HCT116 (cell line): ENCODE results near the gene PIGN. TPM values are rescaled to one million over a fixed set of nuclear protein-coding genes. Genes with fewer than 3 reads are reported as not detected.

Source experiments
- ATAC-seq: fragments of 200-7000 bp; cut with Tn5 transposase; 2 replicates; pipeline ENCODE4 v1.9.1; 2020; ENCODE audit warnings: mild to moderate bottlenecking, moderate library complexity
- BruUV-seq: library from RNA; stranded (reverse); fragments of 400-500 nt; replicated peaks from 2 replicates; lab custom pipeline; 2021; lab: Mats Ljungman, UMichigan
- CTCF ChIA-PET: fragments of 300-600 bp; sonication (Branson Sonifier 250); formaldehyde crosslinking; loops from one replicate; lab custom pipeline; 2021; ENCODE audit warnings: antibody characterized with exemption; lab: Charles Lee
- POLR2A ChIA-PET: fragments of 300-600, 350-600 bp; sonication (Branson Sonifier 250); formaldehyde crosslinking; loops from one replicate; lab custom pipeline; 2021; ENCODE audit warnings: antibody characterized with exemption; lab: Charles Lee
- RAD21 ChIA-PET, 2 experiments: fragments of 300-600 bp; sonication (Branson Sonifier 250); formaldehyde crosslinking; loops; one replicate each; lab custom pipeline; 2023; ENCODE audit warnings: low total read pairs in 2 of 2; ENCODE audit not compliant: uncharacterized antibody in 2 of 2, unreplicated experiment in 2 of 2, low non-redundant PET in 1 of 2; lab: Charles Lee
- DNase-seq: peaks from one replicate; pipeline ENCODE4 v3.0.0-alpha.2; 2010; ENCODE audit warnings: low read depth, low spot score
- H2AFZ ChIP-seq: fragments of 200-600 bp; shearing (Covaris generic), sonication (generic); 2 replicates; pipeline ENCODE4 v1.6.1; 2017; ENCODE audit warnings: low read depth, mixed run types, mixed read lengths, antibody characterized with exemption, low read length; ENCODE audit not compliant: poor library complexity, severe bottlenecking
- H3K27ac ChIP-seq: 2 replicates; pipeline ENCODE4 v1.5.1; 2012; ENCODE audit warnings: low read depth, low read length
- H3K27me3 ChIP-seq: fragments of 200-600 bp; sonication (generic); 2 replicates; pipeline ENCODE4 v1.6.1; 2016; ENCODE audit warnings: mixed run types, low read length, mixed read lengths; ENCODE audit not compliant: insufficient read depth
- H3K36me3 ChIP-seq, 2 experiments: fragments of 200-500 bp in 1 of 2; fragments of 200-600 bp in 1 of 2; sonication (Bioruptor generic) in 1 of 2; sonication (generic) in 1 of 2; 2 replicates each; pipeline versions ENCODE4 v1.5.1 to v1.6.1; 2014 to 2016; ENCODE audit warnings: low read length in 2 of 2, inconsistent platforms in 1 of 2, mixed read lengths in 1 of 2, mixed run types in 1 of 2; ENCODE audit not compliant: insufficient read depth in 2 of 2, control insufficient read depth in 1 of 2
- H3K4me1 ChIP-seq, 2 experiments: fragments of 200-600 bp in 1 of 2; sonication (generic) in 1 of 2; 2 replicates each; pipeline versions ENCODE4 v1.5.1 to v1.6.1; 2012 to 2017; ENCODE audit warnings: low read length in 2 of 2, inconsistent platforms in 1 of 2, mild to moderate bottlenecking in 1 of 2, mixed read lengths in 1 of 2, mixed run types in 1 of 2, moderate library complexity in 1 of 2; ENCODE audit not compliant: insufficient read depth in 2 of 2, control insufficient read depth in 1 of 2
- H3K4me2 ChIP-seq: fragments of 200-600 bp; sonication (generic); 2 replicates; pipeline ENCODE4 v1.6.1; 2017; ENCODE audit warnings: mixed run types, low read length, mixed read lengths
- H3K4me3 ChIP-seq, 2 experiments: fragments of 200-600 bp in 1 of 2; sonication (generic) in 1 of 2; replicated peaks in 1 of 2; 2 replicates each; pipeline ENCODE4 v1.5.1; 2011 to 2016; ENCODE audit warnings: low read length in 2 of 2, control low read depth in 1 of 2, low read depth in 1 of 2, mild to moderate bottlenecking in 1 of 2, mixed read lengths in 1 of 2, mixed run types in 1 of 2
- H3K79me2 ChIP-seq: fragments of 200-600 bp; sonication (generic); 2 replicates; pipeline ENCODE4 v1.6.1; 2017; ENCODE audit warnings: mild to moderate bottlenecking, mixed run types, low read length, moderate library complexity, mixed read lengths; ENCODE audit not compliant: insufficient read depth
- H3K9ac ChIP-seq: fragments of 200-600 bp; sonication (generic); 2 replicates; pipeline ENCODE4 v1.6.1; 2016; ENCODE audit warnings: low read length, mixed read lengths
- H3K9me2 ChIP-seq: fragments of 200-600 bp; sonication (generic), shearing (Covaris generic); 2 replicates; pipeline ENCODE4 v1.6.1; 2017; ENCODE audit warnings: mixed run types, mild to moderate bottlenecking, moderate library complexity; ENCODE audit not compliant: insufficient read depth
- H3K9me3 ChIP-seq, 2 experiments: fragments of 200-500 bp in 1 of 2; fragments of 200-600 bp in 1 of 2; sonication (Bioruptor generic) in 1 of 2; sonication (generic) in 1 of 2; 2 replicates each; pipeline ENCODE4 v1.6.1; 2014 to 2017; ENCODE audit warnings: low read length in 2 of 2, mixed read lengths in 2 of 2, inconsistent platforms in 1 of 2, low read depth in 1 of 2, mild to moderate bottlenecking in 1 of 2, mixed run types in 1 of 2, moderate library complexity in 1 of 2; ENCODE audit not compliant: control insufficient read depth in 1 of 2, insufficient read depth in 1 of 2
- H4K20me1 ChIP-seq: fragments of 200-600 bp; sonication (generic), shearing (Covaris generic); 2 replicates; pipeline ENCODE4 v1.6.1; 2017; ENCODE audit warnings: mixed run types, mild to moderate bottlenecking, moderate library complexity; ENCODE audit not compliant: insufficient read depth
- CEBPB ChIP-seq: IDR thresholded peaks from 2 replicates; pipeline ENCODE4 v1.6.1; 2012; ENCODE audit warnings: low read depth
- EGR1 ChIP-seq: IDR thresholded peaks from 2 replicates; pipeline ENCODE4 v1.6.1; 2012; ENCODE audit warnings: low read depth
- FOSL1 ChIP-seq: IDR thresholded peaks from 2 replicates; pipeline ENCODE4 v1.6.1; 2012; ENCODE audit warnings: low read depth
- JUND ChIP-seq: IDR thresholded peaks from 2 replicates; pipeline ENCODE4 v1.6.1; 2012
- POLR2A ChIP-seq: IDR thresholded peaks from 2 replicates; pipeline ENCODE4 v1.7.0; 2011; ENCODE audit warnings: borderline replicate concordance; ENCODE audit not compliant: insufficient read depth, insufficient read length; ENCODE audit errors: extremely low read depth
- RAD21 ChIP-seq: IDR thresholded peaks from 2 replicates; pipeline ENCODE4 v1.6.1; 2012; ENCODE audit warnings: low read depth, mild to moderate bottlenecking
- SP1 ChIP-seq: IDR thresholded peaks from 2 replicates; pipeline ENCODE4 v1.6.1; 2012; ENCODE audit warnings: low read depth
- ZNF274 ChIP-seq: fragments of 200-500 bp; sonication (Bioruptor generic); IDR thresholded peaks from 2 replicates; pipeline ENCODE4 v1.6.1; 2014; ENCODE audit warnings: mild to moderate bottlenecking, low read depth, low read length, inconsistent platforms
- intact Hi-C: fragments of 100-400 bp; cut with micrococcal nuclease; formaldehyde crosslinking; loops from 2 replicates; pipeline ENCODE4 v1.10.0; 2022
- total RNA-seq: library from RNA; stranded (reverse); gene quantifications from one replicate; pipeline ENCODE4 v1.2.1, GENCODE V29; 2021; ENCODE audit not compliant: unreplicated experiment
- TF ChIP-seq, protein P1 (sequence below): IDR thresholded peaks from 2 replicates; pipeline ENCODE4 v1.6.1; 2012
- TF ChIP-seq, protein P2 (sequence below), 3 experiments: fragments of 200-600 bp in 1 of 3; sonication (generic) in 1 of 3; IDR thresholded peaks in 2 of 3; conservative IDR thresholded peaks in 1 of 3; 2 replicates each; pipeline ENCODE4 v1.5.1; 2012 to 2017; ENCODE audit warnings: low read depth in 2 of 3, low read length in 2 of 3, antibody characterized with exemption in 1 of 3, borderline replicate concordance in 1 of 3, control low read depth in 1 of 3, mild to moderate bottlenecking in 1 of 3, mixed read lengths in 1 of 3, mixed run types in 1 of 3, moderate library complexity in 1 of 3; ENCODE audit not compliant: insufficient read depth in 1 of 3
- TF ChIP-seq, protein P3 (sequence below): IDR thresholded peaks from 2 replicates; pipeline ENCODE4 v1.6.1; 2012; ENCODE audit warnings: low read depth

Gene PIGN
- total RNA-seq, 1 experiment from 2014 or later, result 12.2 TPM

DNA sequence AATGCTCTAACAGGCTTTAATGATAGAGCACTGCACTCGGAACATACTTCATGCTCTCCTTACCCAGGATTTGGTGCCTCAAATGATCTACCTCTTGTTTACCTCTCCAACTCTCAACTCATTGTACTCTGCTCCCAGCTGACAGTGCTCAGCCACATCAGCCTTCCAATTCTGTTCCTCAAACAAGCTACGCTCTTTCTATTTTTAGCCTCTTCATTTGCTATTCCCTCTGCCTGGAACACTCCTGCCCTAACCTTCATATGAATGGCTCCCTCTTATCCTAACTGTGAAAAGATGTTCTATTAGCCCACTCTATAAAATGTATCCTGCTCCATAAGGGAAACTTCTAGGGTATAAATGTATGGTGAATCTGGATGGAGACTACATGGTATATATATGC, 42.5 kb downstream of the PIGN start:
- 0 out of 2 replicates have a peak, but pooled peaks cover 3% of the 10 kb centered on the region for H4K20me1 ChIP-seq
- H3K79me2 ChIP-seq, result no peaks in the 10 kb centered on the region
- ChIA-PET RAD21 (no interaction called here), POLR2A (no interaction called here), CTCF (no interaction called here)
- no TSS peak for BruUV-seq
- DNase-seq (no peak), ATAC-seq (no peak)
- H3K36me3 ChIP-seq, result no peaks in the 10 kb centered on the region; a peak in 2 of 4 replicates
- TF ChIP-seq FOSL1 (no peak), SP1 (no peak), RAD21 (no peak), POLR2A (no peak), ZNF274 (no peak), EGR1 (no peak), CEBPB (no peak), JUND (no peak)
- TF ChIP-seq, protein P1, sequence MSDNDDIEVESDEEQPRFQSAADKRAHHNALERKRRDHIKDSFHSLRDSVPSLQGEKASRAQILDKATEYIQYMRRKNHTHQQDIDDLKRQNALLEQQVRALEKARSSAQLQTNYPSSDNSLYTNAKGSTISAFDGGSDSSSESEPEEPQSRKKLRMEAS, result no peak
- TF ChIP-seq, protein P2, sequence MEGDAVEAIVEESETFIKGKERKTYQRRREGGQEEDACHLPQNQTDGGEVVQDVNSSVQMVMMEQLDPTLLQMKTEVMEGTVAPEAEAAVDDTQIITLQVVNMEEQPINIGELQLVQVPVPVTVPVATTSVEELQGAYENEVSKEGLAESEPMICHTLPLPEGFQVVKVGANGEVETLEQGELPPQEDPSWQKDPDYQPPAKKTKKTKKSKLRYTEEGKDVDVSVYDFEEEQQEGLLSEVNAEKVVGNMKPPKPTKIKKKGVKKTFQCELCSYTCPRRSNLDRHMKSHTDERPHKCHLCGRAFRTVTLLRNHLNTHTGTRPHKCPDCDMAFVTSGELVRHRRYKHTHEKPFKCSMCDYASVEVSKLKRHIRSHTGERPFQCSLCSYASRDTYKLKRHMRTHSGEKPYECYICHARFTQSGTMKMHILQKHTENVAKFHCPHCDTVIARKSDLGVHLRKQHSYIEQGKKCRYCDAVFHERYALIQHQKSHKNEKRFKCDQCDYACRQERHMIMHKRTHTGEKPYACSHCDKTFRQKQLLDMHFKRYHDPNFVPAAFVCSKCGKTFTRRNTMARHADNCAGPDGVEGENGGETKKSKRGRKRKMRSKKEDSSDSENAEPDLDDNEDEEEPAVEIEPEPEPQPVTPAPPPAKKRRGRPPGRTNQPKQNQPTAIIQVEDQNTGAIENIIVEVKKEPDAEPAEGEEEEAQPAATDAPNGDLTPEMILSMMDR (IDR thresholded peaks at IDR 0.05 in 2 of 3, conservative IDR thresholded peaks at IDR 0.05 in 1 of 3; ENCODE audit: borderline replicate concordance in 1 of 3, insufficient read depth in 1 of 3, low read depth in 2 of 3, low read length in 2 of 3), result no peak
- TF ChIP-seq, protein P3, sequence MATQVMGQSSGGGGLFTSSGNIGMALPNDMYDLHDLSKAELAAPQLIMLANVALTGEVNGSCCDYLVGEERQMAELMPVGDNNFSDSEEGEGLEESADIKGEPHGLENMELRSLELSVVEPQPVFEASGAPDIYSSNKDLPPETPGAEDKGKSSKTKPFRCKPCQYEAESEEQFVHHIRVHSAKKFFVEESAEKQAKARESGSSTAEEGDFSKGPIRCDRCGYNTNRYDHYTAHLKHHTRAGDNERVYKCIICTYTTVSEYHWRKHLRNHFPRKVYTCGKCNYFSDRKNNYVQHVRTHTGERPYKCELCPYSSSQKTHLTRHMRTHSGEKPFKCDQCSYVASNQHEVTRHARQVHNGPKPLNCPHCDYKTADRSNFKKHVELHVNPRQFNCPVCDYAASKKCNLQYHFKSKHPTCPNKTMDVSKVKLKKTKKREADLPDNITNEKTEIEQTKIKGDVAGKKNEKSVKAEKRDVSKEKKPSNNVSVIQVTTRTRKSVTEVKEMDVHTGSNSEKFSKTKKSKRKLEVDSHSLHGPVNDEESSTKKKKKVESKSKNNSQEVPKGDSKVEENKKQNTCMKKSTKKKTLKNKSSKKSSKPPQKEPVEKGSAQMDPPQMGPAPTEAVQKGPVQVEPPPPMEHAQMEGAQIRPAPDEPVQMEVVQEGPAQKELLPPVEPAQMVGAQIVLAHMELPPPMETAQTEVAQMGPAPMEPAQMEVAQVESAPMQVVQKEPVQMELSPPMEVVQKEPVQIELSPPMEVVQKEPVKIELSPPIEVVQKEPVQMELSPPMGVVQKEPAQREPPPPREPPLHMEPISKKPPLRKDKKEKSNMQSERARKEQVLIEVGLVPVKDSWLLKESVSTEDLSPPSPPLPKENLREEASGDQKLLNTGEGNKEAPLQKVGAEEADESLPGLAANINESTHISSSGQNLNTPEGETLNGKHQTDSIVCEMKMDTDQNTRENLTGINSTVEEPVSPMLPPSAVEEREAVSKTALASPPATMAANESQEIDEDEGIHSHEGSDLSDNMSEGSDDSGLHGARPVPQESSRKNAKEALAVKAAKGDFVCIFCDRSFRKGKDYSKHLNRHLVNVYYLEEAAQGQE, result no peak
- H3K27ac ChIP-seq, result no peak overlapping the region
- intact Hi-C loops, result no loop called here
- H3K27me3 ChIP-seq, result no peaks in the 10 kb centered on the region
- H3K9me2 ChIP-seq, result no peaks in the 10 kb centered on the region
- H3K4me3 ChIP-seq, result no peak overlapping the region
- no peak overlapping the region for H3K9ac ChIP-seq
- no peaks in the 10 kb centered on the region for H3K4me1 ChIP-seq
- no peaks in the 10 kb centered on the region for H3K9me3 ChIP-seq
- H2AFZ ChIP-seq, result no peak overlapping the region
- H3K4me2 ChIP-seq, result no peak overlapping the region
